Upper lobe of left lung (tissue), 6 donors: ENCODE results near the gene CAMK1D. TPM values are rescaled to one million over a fixed set of nuclear protein-coding genes. Genes with fewer than 3 reads are reported as not detected.

ENCODE experiments used
- ATAC-seq, 2 donors: fragments of 200-7000 bp; cut with Tn5 transposase; one replicate each; pipeline ENCODE4 v1.9.1; 2022; ENCODE audit warnings: mild to moderate bottlenecking in 2 of 2, moderate library complexity in 2 of 2; ENCODE audit not compliant: low FRiP score in 2 of 2
- DNase-seq, 2 donors: peaks; one replicate each; pipeline ENCODE4 v3.0.0-alpha.2; 2019 to 2020
- H3K27ac ChIP-seq, 4 donors: fragments of 200-600 bp; sonication (generic); one replicate each; pipeline ENCODE4 v1.5.1; 2016 to 2019
- H3K27me3 ChIP-seq, 4 donors: fragments of 200-600 bp; sonication (generic); one replicate each; pipeline ENCODE4 v1.5.1; 2017 to 2019
- H3K36me3 ChIP-seq, 4 donors: fragments of 200-600 bp; sonication (generic); one replicate each; pipeline ENCODE4 v1.5.1; 2016 to 2019
- H3K4me1 ChIP-seq, 4 donors: fragments of 200-600 bp; sonication (generic); one replicate each; pipeline ENCODE4 v1.5.1; 2018 to 2019
- H3K4me3 ChIP-seq, 4 donors: fragments of 200-600 bp; sonication (generic); one replicate each; pipeline ENCODE4 v1.5.1; 2017 to 2019; ENCODE audit warnings: mild to moderate bottlenecking in 2 of 4, moderate library complexity in 1 of 4
- H3K9me3 ChIP-seq, 4 donors: fragments of 200-600 bp; sonication (generic); one replicate each; pipeline ENCODE4 v1.5.1; 2018 to 2019
- EP300 ChIP-seq, 4 donors: sonication (generic); formaldehyde crosslinking; IDR thresholded peaks; one replicate each; pipeline ENCODE4 v1.5.1; 2017; ENCODE audit warnings: antibody characterized with exemption in 4 of 4, control low read depth in 2 of 4
- POLR2A ChIP-seq, 4 donors: fragments of 450-650 bp; IDR thresholded peaks; one replicate each; pipeline ENCODE4 v1.5.1; 2016 to 2017; ENCODE audit warnings: antibody characterized with exemption in 4 of 4, mild to moderate bottlenecking in 2 of 4
- POLR2AphosphoS5 ChIP-seq, 2 donors: sonication (generic); formaldehyde crosslinking; IDR thresholded peaks; one replicate each; pipeline ENCODE4 v1.5.1; 2017; ENCODE audit warnings: antibody characterized with exemption in 2 of 2
- WGBS, 2 donors: methylation state at CpG; one replicate each; pipeline ENCODE4 v1.1.5; 2017 to 2018; 5-methylcytosine and 5-hydroxymethylcytosine counted together
- total RNA-seq, 6 donors: library from RNA; depleted of rRNA in 4 of 6; stranded (reverse); fragments of >200 nt in 4 of 6; gene quantifications; one replicate each; pipeline versions ENCODE4 v1.1.0 to v1.2.1, GENCODE V29; 2016 to 2021
- TF ChIP-seq, protein P1 (sequence below), 6 experiments: fragments of 450-650 bp in 4 of 6; fragments of 200-600 bp in 2 of 6; sonication (generic) in 2 of 6; IDR thresholded peaks; one replicate each; pipeline ENCODE4 v1.5.1; 2016 to 2019; ENCODE audit warnings: antibody characterized with exemption in 6 of 6
- donor health status: DM: no; HTN: no; CAD: no; lungs with moderate emphysema.
- donor health status: DM: no; HTN: yes; CAD: no; lungs with severe emphysema.

CAMK1D gene
- total RNA-seq, 6 donors from 2014 or later = 6.2 to 29.2 (median 19.0) TPM

DNA sequence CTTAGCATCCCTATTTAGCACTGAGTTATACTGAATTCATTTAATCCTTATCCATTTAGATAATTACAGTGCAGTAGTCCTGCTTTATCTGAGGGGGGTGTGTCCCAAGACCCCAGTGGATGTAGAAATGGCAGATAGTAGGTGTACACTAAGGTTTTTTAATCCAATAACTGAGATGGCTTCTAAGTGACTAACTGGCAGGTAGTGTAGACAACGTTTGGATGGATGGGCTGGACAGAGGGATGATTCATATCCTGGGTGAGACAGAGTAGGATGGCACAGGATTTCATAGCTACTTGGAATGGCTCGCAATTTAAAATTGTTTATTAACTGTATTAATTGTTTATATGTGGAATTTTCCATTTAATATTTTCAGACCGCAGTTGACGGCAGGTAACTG is 356.6 kb downstream of the CAMK1D start:
- Histone ChIP-seq H3K4me1 (peaks cover 14 to 41% (median 26%) of the 10 kb centered on the region in 4 donors), H3K36me3 (no peaks in the 10 kb centered on the region), H3K27ac (peak overlapping the region in 1 of 4 donors; percentile 82), H3K4me3 (no peak overlapping the region), H3K9me3 (no peaks in the 10 kb centered on the region), H3K27me3 (no peaks in the 10 kb centered on the region)
- ATAC-seq (no peak), DNase-seq (no peak)
- 88 to 92% methylated on average over 4 of the region's 4 CpGs for WGBS, 2 donors
- TF ChIP-seq, protein P1, sequence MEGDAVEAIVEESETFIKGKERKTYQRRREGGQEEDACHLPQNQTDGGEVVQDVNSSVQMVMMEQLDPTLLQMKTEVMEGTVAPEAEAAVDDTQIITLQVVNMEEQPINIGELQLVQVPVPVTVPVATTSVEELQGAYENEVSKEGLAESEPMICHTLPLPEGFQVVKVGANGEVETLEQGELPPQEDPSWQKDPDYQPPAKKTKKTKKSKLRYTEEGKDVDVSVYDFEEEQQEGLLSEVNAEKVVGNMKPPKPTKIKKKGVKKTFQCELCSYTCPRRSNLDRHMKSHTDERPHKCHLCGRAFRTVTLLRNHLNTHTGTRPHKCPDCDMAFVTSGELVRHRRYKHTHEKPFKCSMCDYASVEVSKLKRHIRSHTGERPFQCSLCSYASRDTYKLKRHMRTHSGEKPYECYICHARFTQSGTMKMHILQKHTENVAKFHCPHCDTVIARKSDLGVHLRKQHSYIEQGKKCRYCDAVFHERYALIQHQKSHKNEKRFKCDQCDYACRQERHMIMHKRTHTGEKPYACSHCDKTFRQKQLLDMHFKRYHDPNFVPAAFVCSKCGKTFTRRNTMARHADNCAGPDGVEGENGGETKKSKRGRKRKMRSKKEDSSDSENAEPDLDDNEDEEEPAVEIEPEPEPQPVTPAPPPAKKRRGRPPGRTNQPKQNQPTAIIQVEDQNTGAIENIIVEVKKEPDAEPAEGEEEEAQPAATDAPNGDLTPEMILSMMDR (IDR thresholded peaks at IDR 0.05) = no peak
- TF ChIP-seq POLR2AphosphoS5 (IDR thresholded peaks at IDR 0.05) = no peak
- no peak for TF ChIP-seq EP300 (IDR thresholded peaks at IDR 0.05)
- TF ChIP-seq POLR2A (IDR thresholded peaks at IDR 0.05) = no peak

DNA sequence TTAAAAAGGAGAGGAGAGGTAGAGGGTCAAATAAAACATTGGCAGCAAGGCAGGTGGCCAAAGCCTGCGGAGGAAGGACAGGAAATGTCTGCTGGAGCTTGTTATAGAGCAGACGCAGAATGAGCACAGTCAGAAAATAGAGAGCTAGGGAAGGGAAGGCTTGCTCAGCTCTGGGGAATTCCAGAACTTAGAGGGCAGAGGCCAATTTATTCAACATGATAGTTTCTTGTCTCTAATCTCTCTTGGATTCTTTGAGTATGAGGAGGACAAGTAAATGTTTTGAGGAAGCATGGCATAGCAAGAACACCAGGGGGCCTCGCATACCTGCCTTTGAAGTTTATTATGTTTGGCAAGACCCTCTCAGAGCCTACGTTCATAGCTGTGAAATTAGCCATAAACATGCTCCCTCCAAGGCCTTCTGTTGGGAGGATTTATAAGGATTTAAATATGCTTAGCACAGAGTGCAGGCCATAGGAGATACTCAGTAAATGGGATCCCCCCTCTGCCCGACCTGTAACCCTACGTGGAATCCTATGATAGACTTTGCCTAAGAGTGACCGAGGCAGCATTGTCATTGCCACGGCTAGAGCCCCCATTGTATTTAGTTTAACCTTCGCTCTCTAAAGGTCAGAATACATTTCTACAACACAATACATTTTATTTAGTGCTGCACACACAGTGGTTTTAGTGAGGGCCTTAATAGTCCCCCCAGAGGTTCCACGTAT is 358.3 kb downstream of the CAMK1D start:
- ATAC-seq (peak in 1 of 2 donors; percentile 25), DNase-seq (no peak)
- H3K27me3 ChIP-seq = no peaks in the 10 kb centered on the region
- peak overlapping the region; percentile 6 to 82 (median 32) for H3K27ac ChIP-seq
- no peak overlapping the region for H3K4me3 ChIP-seq
- H3K4me1 ChIP-seq = peaks cover 15 to 30% (median 24%) of the 10 kb centered on the region in 4 donors
- no peaks in the 10 kb centered on the region for H3K9me3 ChIP-seq
- TF ChIP-seq POLR2A (IDR thresholded peaks at IDR 0.05) (no peak), POLR2AphosphoS5 (IDR thresholded peaks at IDR 0.05) (no peak)
- TF ChIP-seq, protein P1 (IDR thresholded peaks at IDR 0.05) = peak; percentile 12 to 56 (median 34)
- H3K36me3 ChIP-seq = no peaks in the 10 kb centered on the region
- 45 to 46% methylated on average over 10 of the region's 10 CpGs for WGBS, 2 donors

DNA sequence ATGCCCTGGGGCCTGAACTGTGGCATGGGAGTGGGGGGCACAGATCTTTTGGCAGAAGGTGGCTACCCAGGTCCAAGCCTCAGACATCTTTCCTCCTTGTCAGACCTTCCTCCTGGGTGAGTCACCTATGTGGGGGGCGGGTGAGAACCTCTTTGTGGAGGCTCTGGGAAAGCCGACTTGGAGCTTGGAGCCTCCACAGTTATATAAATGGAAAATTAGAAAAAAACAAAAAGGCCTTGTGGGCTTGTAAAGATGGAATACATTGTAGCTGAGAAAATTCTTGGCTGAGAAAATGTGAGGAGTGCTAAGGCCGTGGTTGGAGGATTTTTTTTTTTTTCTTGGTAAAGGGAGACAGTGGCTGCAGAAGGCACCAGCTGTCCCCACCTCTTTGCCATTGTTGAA is 359.7 kb downstream of the CAMK1D start:
- no peaks in the 10 kb centered on the region for H3K27me3 ChIP-seq
- no peaks in the 10 kb centered on the region for H3K9me3 ChIP-seq
- ATAC-seq (peak in 1 of 2 donors; percentile 18), DNase-seq (no peak)
- no peak overlapping the region for H3K4me3 ChIP-seq
- 67 to 71% methylated on average over 3 of the region's 3 CpGs for WGBS, 2 donors
- no peaks in the 10 kb centered on the region for H3K36me3 ChIP-seq
- no peak for TF ChIP-seq POLR2A (IDR thresholded peaks at IDR 0.05)
- TF ChIP-seq, protein P1 (IDR thresholded peaks at IDR 0.05) = no peak
- TF ChIP-seq EP300 (IDR thresholded peaks at IDR 0.05) = no peak
- TF ChIP-seq POLR2AphosphoS5 (IDR thresholded peaks at IDR 0.05) = no peak
- peaks cover 15 to 30% (median 19%) of the 10 kb centered on the region in 4 donors for H3K4me1 ChIP-seq
- H3K27ac ChIP-seq = peak overlapping the region in 1 of 4 donors; percentile 82

DNA sequence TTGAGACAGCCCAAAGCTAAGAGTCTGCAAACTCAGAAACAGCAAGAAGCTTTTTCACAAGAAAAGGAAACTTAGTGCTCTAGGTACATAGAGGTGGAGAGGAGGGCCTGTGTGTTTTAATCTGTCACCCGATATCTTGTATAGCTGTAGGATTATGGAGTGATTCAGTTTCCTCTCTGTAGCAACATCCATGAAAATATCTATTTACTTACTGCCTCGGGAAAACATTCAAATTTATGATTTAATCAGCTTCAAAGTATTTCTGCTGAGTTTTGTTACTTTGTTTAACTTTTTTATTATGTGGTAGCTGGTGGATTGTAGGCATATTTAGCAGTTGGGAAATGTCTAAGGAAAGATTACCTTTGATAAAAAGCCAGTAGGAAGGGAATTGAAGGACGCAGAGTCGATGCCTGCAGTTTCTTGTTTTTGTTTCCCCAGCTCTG is 360.2 kb downstream of the CAMK1D start:
- TF ChIP-seq POLR2A (IDR thresholded peaks at IDR 0.05) = no peak
- no peak for TF ChIP-seq POLR2AphosphoS5 (IDR thresholded peaks at IDR 0.05)
- TF ChIP-seq EP300 (IDR thresholded peaks at IDR 0.05) = no peak
- TF ChIP-seq, protein P1 (IDR thresholded peaks at IDR 0.05) = no peak
- Histone ChIP-seq H3K4me3 (no peak overlapping the region), H3K27ac (peak overlapping the region in 1 of 4 donors; percentile 82), H3K36me3 (no peaks in the 10 kb centered on the region), H3K27me3 (no peaks in the 10 kb centered on the region), H3K4me1 (peaks cover 15 to 30% (median 18%) of the 10 kb centered on the region in 4 donors), H3K9me3 (no peaks in the 10 kb centered on the region)
- ATAC-seq = no peak
- DNase-seq = no peak
- WGBS, 2 donors = 62 to 70% methylated on average over 4 of the region's 4 CpGs
